Suppressor macrophage treated with lipopolysaccharide for 4 hours (primary cell): ENCODE results near the gene FITM1.

Experiments
- DNase-seq: peaks from one replicate; pipeline ENCODE4 v3.0.0-alpha.2; 2020

Gene FITM1

DNA sequence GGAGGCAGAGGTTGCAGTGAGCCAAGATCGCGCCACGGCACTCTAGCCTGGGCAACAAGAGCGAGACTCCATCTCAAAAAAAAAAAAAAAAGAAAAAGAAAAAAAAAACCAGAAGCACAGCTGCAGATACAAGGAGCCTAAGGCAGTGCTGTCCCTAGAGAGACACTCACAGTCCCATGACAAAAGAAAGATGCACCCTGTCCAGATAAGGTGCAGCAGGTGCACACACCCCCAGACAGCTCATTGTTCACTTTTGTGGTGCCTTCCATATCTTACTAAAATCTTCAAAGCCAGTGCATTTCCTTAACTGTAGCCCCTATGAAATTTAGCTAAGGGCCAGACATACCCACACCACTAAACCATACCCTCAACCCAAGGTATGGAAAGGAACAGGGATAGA, 8.0 kb upstream of the FITM1 start:
- no peak for DNase-seq

DNA sequence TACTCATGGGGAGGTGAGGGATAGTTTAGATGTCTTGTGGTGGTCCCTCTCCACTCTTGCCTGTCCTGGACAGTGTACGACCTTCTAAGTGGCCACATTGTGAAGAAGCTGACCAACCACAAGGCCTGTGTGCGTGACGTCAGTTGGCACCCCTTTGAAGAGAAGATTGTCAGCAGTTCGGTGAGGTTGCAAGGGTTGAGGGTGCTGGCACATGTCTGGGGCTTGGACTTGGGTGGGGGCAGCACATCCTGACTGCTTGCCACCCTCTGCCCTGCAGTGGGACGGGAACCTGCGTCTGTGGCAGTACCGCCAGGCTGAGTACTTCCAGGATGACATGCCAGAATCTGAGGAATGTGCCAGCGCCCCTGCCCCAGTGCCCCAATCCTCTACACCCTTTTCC, 7.6 kb upstream of the FITM1 start:
- DNase-seq: no peak

DNA sequence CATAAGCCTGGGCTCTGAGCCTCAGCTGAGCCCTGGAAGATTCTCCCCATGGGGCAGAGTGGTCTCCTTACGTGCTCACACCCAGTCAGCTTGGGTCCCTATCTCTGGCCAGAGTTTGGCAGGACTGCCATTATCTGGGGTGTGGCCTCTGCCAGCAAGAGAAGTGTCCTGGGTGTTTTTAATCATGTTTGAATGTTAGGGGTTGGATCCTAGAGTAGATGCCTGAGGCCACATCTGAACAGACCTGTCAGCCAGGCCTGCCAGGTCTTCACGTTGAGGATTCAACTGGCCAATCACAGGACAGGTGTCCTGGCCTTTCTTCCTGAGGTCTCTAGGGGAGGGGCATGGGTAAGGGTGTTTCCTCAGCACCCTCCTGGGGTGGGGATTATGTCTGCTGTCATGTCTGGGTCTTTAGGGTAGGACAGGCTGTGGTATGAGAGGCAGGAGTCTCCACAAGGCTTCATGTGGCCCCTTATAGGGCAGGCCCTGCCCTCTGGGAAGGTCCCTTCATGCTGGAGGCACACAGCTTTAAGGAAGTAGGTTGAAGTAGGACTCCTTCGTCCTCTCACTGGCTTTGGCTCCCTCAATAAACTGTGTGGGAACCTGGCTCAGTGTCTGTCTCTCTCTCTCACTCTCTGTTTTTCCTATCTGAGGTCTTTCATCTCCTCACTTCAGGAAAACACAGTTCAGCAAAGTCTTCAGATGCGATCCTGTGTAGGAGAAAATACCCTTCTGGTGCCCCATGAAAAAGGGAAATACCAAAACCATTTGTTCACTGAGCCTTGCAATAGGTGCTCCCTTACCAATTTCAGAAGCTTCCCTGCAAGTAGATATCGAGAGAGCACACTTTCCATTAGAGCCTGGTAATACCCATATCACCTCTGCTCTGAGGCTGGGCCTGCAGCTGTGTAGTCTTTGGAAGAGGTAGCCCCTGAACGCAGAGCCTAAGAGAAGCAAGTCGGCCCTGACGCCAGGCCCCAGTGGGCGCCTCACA, 6.7 kb upstream of the FITM1 start:
- no peak for DNase-seq

DNA sequence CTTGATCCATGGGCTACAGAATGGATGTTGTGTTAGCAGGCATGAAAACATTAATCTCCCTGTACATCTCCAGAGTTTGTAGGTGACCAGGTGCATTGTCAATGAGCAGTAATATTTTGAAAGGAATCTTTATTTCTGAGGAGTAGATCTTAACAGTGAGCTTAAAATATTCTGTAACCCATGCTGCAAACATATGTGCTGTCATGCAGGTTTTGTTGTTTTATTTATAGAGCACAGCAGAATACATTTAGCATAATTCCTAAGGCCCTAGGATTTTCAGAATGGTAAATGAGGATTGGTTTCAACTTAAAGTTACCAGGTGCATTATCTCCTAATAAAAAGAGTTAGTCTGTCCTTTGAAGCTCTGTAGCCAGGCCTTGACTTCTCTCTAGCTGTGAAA, 3.5 kb upstream of the FITM1 start:
- no peak for DNase-seq

DNA sequence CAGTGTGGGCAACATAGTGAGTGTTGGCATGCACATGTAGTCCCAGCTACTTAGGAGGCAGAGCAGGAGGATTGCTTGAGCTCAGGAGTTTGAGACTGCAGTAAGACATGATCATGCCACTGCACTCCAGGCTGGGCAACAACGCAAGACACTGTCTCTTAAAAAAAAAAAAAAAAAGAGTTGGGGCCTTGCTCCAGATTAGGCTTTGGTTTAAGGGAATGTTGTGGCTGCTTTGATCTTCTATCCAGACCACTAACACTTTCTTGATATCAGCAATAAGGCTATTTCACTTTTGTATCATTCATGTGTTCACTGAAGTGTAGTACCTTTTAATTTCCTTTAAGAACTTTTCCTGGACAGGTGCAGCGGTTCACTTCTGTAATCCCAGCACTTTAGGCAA, 2.8 kb upstream of the FITM1 start:
- DNase-seq: no peak

DNA sequence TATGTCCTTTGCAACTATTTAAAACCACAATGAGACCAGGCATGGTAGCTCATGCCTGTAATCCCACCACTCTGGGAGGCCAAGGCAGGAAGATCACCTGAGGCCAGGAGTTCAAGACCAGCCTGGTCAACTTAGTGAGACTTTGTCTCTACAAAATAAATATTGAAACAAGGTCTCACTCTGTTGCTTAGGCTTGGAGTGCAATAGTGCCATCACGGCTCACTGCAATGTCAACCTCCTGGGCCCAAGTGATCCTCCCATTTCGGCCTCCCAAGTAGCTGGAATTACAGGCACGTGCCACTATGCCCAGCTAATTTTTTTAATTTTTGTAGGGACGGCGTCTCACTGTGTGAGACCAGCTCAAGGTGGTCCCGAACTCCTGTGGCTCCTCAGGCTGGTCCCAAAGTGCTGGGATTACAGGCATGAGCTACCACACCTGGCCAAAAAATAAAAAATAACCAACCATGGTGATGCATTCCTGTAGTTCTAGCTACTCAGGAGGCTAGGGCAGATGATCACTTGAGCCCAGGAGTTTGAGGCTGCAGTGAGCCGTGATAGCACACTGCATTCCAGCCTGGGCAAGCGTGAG, 955 bp upstream of the FITM1 start:
- no peak for DNase-seq

DNA sequence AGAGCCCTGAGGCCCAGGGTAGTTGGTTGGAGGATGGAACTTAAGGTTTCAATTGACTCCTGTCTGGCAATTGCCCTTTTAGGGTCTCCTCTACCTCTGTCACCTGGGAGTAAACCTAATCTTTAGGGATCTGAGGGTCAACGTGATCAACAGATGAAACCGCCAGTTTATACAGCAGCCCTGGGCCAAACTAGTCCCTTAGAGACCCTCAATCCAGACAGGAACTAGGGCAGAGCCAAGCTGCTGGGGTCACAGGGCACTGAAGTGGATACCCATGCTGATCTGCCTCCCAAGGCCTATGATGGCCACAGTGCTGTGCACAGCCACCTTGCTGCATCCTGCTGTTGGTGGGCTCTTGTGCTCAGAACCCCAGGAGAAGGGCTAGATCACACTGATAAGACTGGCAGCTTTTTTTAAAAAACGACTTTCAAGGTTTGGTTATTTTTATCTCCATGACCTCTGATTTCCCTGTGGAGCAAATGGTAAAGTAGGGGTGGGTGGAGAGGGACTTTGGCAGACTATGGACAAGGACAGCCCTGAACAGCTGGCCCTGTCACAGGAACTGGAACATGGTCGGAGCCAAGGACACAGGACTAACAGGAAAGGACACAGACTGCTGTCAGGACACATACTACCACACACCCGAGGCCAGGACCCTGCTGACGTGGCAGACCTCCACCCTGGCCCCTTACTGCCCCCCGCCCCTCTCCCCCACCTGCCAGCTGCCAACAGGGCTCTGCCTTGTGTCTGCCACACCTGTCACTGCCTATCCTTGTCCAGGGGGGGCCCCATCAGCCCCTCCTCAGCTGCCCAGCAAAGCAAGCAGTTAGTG, 474 bp downstream of the FITM1 start:
- DNase-seq: no peak

DNA sequence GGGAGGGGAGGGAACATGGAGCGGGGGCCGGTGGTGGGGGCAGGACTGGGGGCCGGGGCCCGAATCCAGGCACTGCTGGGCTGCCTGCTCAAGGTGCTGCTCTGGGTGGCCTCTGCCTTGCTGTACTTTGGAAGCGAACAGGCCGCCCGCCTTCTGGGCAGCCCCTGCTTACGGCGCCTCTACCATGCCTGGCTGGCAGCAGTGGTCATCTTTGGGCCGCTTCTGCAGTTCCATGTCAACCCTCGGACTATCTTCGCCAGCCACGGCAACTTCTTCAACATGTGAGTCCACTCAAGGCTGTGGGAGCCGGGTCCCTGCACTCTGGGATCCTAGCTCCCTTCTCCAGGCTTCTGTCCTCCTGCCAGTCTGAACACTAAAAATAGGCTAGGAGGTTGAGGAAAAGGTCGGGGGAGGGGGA, 1.1 kb downstream of the FITM1 start:
- no peak for DNase-seq

DNA sequence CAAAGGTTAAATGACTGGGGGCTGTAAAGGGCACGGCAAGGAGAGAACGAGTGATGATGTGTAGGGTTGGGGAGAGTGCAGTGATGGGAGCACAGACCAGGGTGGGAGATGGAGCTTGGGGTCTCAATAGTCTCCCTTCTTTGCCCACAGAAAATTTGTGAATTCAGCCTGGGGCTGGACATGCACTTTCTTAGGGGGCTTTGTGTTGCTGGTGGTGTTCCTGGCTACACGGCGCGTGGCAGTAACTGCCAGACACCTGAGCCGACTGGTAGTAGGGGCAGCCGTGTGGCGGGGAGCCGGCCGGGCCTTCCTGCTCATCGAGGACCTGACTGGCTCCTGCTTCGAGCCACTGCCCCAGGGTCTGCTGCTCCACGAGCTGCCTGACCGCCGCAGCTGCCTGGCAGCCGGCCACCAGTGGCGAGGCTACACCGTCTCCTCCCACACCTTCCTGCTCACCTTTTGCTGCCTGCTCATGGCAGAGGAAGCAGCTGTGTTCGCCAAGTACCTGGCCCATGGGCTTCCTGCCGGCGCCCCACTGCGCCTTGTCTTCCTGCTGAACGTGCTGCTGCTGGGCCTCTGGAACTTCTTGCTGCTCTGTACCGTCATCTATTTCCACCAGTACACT, 1.7 kb downstream of the FITM1 start:
- DNase-seq: no peak

DNA sequence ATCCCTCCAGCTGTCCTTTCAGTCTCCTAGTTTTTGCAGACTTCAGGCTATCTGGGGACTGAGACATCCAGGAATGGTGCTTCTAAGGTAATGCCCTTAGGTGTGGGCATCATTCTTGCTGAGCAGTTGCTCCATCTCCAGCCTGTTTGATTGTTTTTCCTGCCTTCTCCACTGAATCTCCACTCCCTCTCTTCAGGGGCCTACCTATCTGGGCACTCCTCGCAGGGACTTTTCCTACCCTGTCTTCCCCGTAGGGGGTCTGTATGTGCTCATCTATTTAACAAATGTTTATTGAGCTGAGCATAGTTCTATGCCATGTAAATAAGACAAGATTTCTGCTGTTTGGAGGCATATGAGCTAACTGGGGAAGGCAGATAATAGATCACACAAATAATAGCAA, 2.5 kb downstream of the FITM1 start:
- no peak for DNase-seq

DNA sequence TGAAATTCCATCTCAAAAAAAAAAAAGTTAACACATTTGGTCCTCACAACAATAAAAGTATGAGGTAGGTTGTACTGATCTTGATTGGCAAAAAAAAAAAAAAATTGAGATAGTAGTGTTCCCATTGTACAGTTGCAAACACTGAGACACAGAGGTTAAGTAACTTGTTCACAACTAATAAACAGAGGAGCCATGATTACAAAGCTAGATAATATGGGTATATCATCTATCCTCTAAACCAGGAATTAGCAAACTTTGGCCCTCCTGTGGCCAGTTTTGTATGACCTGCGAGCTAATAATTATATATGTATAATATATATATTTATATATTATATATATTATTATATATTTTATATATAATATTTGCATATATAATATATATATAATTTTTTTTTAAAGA, 3.3 kb downstream of the FITM1 start:
- DNase-seq: no peak

DNA sequence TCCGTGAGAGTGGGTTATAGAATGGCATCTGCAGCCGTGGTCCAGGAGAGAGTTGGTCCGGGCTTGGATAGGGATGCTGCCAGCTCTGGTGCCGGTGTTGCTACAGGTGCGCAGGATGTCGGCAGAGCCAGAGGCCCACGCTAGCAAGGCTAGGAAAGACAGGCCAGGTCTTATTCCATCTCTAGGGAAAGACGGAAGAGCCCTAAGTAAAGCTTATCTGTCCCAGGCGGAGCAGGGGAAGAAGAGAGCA, 5.0 kb downstream of the FITM1 start:
- no peak for DNase-seq

DNA sequence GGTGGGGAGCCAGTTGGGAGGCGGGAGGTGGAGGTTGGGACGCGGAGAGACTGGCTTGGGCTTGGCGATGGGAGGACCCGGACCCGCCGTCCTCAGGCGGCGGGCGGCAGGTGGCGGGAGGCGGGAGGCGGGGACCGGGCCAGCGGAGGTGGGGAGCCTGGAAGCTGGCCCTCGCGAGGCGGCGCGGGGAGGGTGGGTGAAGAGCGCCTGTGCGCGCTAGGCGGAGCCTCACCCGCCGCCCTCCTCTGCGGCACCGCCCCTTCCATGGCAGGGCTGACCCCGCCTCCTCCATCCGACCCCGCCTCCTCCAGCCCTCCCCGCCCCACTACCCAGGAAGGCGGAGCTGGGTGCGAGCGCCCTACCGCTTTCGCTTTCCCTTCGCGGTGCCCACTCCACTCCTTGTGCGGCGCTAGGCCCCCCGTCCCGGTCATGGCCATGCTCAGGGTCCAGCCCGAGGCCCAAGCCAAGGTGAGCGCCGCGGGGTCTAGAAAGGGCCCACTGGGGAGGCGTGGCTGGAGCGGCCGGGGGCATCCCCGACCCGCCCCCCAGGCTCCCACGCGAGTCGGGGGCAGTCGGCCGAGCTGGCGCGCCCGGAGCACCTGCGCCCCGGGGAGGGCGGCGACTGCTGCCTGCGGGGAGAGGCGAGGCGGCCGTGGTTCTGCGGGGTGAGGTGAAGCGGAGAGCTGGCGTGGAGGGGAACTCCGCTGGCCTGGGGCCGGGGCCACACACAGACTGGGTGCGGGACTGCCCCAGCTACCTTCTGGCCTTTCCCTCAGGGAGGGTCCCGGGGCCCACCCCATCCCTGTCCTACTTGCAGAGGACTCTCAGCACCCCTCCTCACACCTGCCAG, 5.6 kb downstream of the FITM1 start, which contains the start of gene PSME1:
Gene PSME1, plus strand, starts transcription at position 361 of the 850 bp plus-strand sequence. Its CDS starts 69 bp downstream, at position 430.
- peak; percentile 96 for DNase-seq

DNA sequence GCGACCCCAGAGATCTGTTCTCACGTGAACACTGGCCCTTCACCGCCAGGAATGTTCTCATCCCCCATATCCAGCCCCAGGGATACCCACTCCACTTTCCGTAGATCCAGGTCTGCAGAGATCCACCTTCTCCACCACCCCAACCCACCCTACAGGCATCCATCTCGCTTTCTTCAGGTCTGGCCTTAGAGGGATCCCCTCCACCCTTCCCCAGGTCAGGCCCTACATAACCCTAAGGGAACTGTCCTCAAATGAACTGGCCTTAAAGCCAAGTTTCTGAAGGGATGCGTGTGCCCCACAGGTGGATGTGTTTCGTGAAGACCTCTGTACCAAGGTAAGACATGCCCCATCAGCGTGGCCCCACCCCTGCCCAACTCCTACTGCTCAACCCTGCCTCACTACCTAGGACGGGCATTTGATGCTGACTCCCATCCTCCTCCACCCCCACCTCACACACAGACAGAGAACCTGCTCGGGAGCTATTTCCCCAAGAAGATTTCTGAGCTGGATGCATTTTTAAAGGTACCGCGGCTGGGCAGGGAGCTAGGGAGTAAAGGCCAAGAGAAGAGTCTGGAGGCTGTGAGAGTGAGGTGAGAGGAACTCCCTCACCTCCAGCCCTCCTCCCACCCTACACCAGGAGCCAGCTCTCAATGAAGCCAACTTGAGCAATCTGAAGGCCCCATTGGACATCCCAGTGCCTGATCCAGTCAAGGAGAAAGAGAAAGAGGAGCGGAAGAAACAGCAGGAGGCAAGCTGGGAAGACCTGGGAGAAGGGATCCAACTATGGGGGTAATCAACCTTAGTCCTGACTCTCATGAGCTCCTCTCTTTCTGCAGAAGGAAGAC, 6.4 kb downstream of the FITM1 start:
- DNase-seq: no peak

DNA sequence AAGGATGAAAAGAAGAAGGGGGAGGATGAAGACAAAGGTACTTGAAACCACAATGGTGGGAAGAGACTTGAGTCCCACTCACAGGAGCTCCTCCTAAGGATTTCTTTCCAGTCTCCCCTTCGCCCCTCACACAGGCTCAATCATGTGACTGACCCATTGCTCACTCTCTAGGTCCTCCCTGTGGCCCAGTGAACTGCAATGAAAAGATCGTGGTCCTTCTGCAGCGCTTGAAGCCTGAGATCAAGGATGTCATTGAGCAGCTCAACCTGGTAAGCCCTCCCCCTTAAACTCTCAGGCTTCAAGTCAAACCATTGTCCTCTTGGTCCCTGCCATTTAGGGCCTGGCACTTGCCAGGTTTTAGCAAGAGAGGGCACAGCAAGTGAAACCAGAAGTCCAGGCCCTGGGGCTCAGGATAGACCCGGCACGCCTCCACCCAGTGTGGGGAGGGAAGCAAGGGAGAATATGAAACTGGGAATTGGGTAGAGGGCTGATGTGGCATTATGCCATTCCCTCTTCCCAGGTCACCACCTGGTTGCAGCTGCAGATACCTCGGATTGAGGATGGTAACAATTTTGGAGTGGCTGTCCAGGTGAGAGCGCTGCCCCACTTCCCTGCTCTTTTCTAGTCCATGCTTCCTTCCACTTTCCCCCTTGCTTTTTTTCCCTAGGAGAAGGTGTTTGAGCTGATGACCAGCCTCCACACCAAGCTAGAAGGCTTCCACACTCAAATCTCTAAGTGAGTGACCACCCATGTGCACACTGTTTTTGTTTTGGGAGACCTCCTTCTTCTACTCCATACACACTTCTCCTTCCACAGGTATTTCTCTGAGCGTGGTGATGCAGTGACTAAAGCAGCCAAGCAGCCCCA, 7.3 kb downstream of the FITM1 start:
- no peak for DNase-seq

DNA sequence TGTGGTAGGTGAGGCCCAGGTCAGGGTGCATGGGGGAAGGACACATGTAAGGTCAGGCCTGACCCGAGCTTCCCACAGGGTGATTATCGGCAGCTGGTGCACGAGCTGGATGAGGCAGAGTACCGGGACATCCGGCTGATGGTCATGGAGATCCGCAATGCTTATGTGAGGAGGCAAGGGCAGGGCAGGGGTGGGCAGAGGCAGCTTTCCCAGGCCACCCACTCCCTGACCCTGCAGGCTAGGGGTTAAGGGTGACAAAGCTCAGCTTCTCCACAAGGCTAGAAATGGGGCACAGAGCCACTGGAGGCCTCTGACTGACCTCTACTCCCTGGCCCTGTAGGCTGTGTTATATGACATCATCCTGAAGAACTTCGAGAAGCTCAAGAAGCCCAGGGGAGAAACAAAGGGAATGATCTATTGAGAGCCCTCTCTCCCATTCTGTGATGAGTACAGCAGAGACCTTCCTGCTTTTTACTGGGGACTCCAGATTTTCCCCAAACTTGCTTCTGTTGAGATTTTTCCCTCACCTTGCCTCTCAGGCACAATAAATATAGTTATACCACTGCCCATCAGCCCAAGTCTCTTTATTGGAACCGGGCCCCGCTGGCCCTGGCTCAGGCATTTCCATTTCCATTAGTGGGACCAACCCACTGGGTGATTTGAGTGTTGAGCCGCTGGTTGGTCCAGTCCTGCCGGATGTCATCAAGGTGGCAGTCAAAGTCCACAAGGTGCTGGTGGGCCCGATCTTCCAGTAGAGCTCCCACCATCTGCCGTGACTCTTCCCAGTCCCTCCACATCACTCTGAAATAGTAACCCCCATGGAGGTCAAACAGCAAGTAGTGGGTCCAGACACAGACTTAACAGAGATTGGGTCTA, 8.2 kb downstream of the FITM1 start:
- DNase-seq: no peak

DNA sequence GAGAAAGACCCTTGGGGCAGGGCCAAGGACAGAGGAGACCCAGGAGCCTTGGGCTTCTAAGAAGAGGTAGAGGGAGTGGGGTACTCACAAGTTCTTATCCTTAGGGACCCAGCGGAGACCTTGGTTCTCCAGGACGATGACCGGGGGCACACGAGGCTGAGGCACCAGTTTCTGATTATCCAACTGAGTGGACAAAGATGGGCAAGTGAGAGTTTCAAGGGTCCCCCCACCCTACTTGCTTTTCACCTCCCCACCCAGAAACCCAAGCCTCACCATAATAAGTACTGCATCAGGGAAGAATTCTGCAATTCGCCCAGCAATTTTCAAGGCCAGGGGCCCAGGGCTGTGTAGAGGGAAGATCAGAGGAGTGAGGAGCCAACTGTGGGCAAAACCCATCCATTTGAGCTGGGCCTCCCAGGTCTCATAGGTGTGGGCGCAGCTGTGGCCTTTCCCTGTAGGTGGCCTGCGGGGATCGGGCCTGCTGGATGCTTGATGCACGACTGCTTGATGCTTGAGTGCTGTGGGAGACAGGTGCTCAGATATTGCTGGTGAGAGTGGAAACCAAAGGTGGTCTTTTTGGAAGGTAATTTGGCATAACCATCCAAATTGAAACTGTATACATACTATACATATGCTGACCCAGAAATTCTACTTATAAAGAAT, 8.9 kb downstream of the FITM1 start:
- no peak for DNase-seq

DNA sequence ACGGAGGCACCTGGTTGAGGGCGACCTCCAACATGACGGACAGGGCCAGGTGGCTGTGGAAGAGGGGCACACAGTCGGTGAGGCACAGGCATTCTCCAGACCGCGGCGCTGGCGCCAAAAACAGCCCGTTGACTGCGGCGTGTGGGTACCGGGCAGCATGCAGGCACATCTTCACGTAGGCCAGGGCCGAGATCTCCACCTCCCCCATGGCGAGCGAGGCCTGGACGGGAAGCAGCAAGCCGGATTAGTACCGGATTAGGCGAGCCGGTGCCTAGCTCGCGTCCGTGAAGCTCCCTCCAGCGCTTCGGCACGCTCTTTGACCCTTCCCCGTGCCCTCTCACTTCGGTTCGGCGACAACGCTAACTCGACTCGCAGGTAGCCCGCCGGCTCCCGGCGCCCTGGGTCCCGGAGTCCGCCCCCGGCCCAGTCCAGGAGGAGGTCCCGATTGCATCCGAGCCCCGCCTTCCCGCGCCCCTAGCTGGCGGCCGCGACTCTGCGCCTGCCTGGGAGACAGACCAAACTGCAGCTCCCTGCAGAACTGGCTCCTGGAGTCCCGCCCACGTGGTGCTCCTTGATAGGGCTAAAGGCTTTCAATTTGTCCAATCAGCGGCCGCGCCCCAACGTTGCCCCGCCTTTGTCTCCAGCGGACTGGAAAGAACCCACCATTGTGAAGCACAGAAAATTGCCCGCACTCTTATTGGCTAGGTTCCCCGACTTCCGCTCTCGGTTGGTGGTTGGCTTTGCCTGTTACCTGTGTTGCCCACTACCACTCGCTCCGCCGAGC, 10.8 kb downstream of the FITM1 start, which contains the start of gene EMC9:
Gene EMC9, minus strand, starts transcription at position 495 of the 784 bp plus-strand sequence. Its CDS starts 287 bp downstream, at position 208.
- DNase-seq: peak; percentile 100
